Vagina (tissue), 2 donors: ENCODE data around the gene PPP2R3A. TPM values are rescaled to one million over a fixed set of nuclear protein-coding genes. Genes with fewer than 3 reads are reported as not detected.

Source experiments
- DNase-seq, 2 donors: peaks; one replicate each; pipeline ENCODE4 v3.0.0-alpha.2; 2017; ENCODE audit errors: extremely low spot score in 2 of 2
- H3K27ac ChIP-seq: fragments of 200-600 bp; sonication (generic); one replicate; pipeline ENCODE4 v1.5.1; 2019
- H3K27me3 ChIP-seq: fragments of 200-600 bp; sonication (generic); one replicate; pipeline ENCODE4 v1.5.1; 2019
- H3K36me3 ChIP-seq, 2 donors: fragments of 200-600 bp; sonication (generic); one replicate each; pipeline ENCODE4 v1.5.1; 2017 to 2019
- H3K4me1 ChIP-seq: fragments of 200-600 bp; sonication (generic); one replicate; pipeline ENCODE4 v1.5.1; 2019
- H3K4me3 ChIP-seq, 2 donors: fragments of 200-600 bp; sonication (generic); 1 replicate in 1 of 2; 2 replicates in 1 of 2; pipeline ENCODE4 v1.5.1; 2016 to 2019
- H3K9me3 ChIP-seq: fragments of 200-600 bp; sonication (generic); one replicate; pipeline ENCODE4 v1.5.1; 2019
- CTCF ChIP-seq, 3 experiments: fragments of 450-650 bp in 2 of 3; fragments of 200-600 bp in 1 of 3; sonication (generic) in 1 of 3; IDR thresholded peaks; one replicate each; pipeline ENCODE4 v1.5.1; 2017 to 2019; ENCODE audit warnings: antibody characterized with exemption in 3 of 3, mild to moderate bottlenecking in 2 of 3, moderate library complexity in 2 of 3
- POLR2A ChIP-seq, 2 donors: fragments of 450-650 bp; IDR thresholded peaks; one replicate each; pipeline ENCODE4 v1.6.1; 2017; ENCODE audit warnings: antibody characterized with exemption in 2 of 2, mild to moderate bottlenecking in 2 of 2, moderate library complexity in 2 of 2
- POLR2AphosphoS5 ChIP-seq, 2 donors: sonication (generic); formaldehyde crosslinking; IDR thresholded peaks; one replicate each; pipeline ENCODE4 v1.9.0; 2017; ENCODE audit warnings: antibody characterized with exemption in 2 of 2, mild to moderate bottlenecking in 2 of 2, low read depth in 1 of 2; ENCODE audit not compliant: insufficient read depth in 1 of 2
- intact Hi-C: fragments of 100-400 bp; cut with DNase I; formaldehyde crosslinking; loops from one replicate; pipeline ENCODE4 v1.15.1; 2023
- total RNA-seq: library from RNA; depleted of rRNA; stranded (reverse); fragments of >200 nt; gene quantifications from one replicate; pipeline ENCODE4 v1.2.3, GENCODE V29; 2016

The PPP2R3A gene
- total RNA-seq, 1 donor from 2014 or later: 15.5 TPM

- Histone ChIP-seq H3K36me3 (no peaks in the 10 kb centered on the region), H3K9me3 (no peaks in the 10 kb centered on the region), H3K27me3 (no peaks in the 10 kb centered on the region), H3K27ac (peak overlapping the region; percentile 100), H3K4me3 (peak overlapping the region; percentile 89 to 94), H3K4me1 (peaks cover 62% of the 10 kb centered on the region)
- TF ChIP-seq POLR2A (IDR thresholded peaks at IDR 0.05): no peak
- TF ChIP-seq POLR2AphosphoS5 (IDR thresholded peaks at IDR 0.05; ENCODE audit: insufficient read depth in 1 of 2, low read depth in 1 of 2): no peak
- TF ChIP-seq CTCF (IDR thresholded peaks at IDR 0.05): no peak
- no peak for DNase-seq
- intact Hi-C loops: loop anchor here (10.0 kb wide), 1 partner anchor 228 kb away; the partner anchor contains the start of gene PPP2R3A
Observed at GRCh38 chr3:136192831-136193230, 227.3 kb downstream of the PPP2R3A start.

GRCh38 chr3:136193278-136194054, 227.9 kb downstream of the PPP2R3A start:
- DNase-seq: no peak
- Histone ChIP-seq H3K4me3 (peak overlapping the region; percentile 89 to 94), H3K4me1 (peaks cover 59% of the 10 kb centered on the region), H3K9me3 (no peaks in the 10 kb centered on the region), H3K27ac (peak overlapping the region; percentile 100), H3K36me3 (no peaks in the 10 kb centered on the region), H3K27me3 (no peaks in the 10 kb centered on the region)
- TF ChIP-seq POLR2AphosphoS5 (IDR thresholded peaks at IDR 0.05; ENCODE audit: insufficient read depth in 1 of 2, low read depth in 1 of 2) (no peak), POLR2A (IDR thresholded peaks at IDR 0.05) (no peak), CTCF (IDR thresholded peaks at IDR 0.05) (no peak)
- intact Hi-C loops: loop anchor here (10.0 kb wide), 1 partner anchor 229 kb away; the partner anchor contains the start of gene PPP2R3A

- no peaks in the 10 kb centered on the region for H3K27me3 ChIP-seq
- no peaks in the 10 kb centered on the region for H3K9me3 ChIP-seq
- no peak for TF ChIP-seq CTCF (IDR thresholded peaks at IDR 0.05)
- TF ChIP-seq POLR2A (IDR thresholded peaks at IDR 0.05): no peak
- TF ChIP-seq POLR2AphosphoS5 (IDR thresholded peaks at IDR 0.05; ENCODE audit: insufficient read depth in 1 of 2, low read depth in 1 of 2): no peak
- no peaks in the 10 kb centered on the region for H3K36me3 ChIP-seq
- intact Hi-C loops: loop anchor here (10.0 kb wide), 1 partner anchor 230 kb away; the partner anchor contains the start of gene PPP2R3A
- H3K4me3 ChIP-seq: peak overlapping the region; percentile 89 to 94
- DNase-seq: no peak
- peaks cover 48% of the 10 kb centered on the region for H3K4me1 ChIP-seq
- peak overlapping the region; percentile 100 for H3K27ac ChIP-seq
Observed at GRCh38 chr3:136194409-136195257, 229.1 kb downstream of the PPP2R3A start.

GRCh38 chr3:136195258-136196063, 229.9 kb downstream of the PPP2R3A start:
- TF ChIP-seq CTCF (IDR thresholded peaks at IDR 0.05) (no peak), POLR2AphosphoS5 (IDR thresholded peaks at IDR 0.05; ENCODE audit: insufficient read depth in 1 of 2, low read depth in 1 of 2) (peak in 1 of 2 donors; percentile 54), POLR2A (IDR thresholded peaks at IDR 0.05) (no peak)
- intact Hi-C loops: loop anchor here (2.0 to 10.0 kb wide), 2 partner anchors 231 to 557 kb away; partner anchors contain the start of genes PPP2R3A and STAG1
- H3K4me3 ChIP-seq: peak overlapping the region; percentile 89 to 94
- DNase-seq: no peak
- peaks cover 40% of the 10 kb centered on the region for H3K4me1 ChIP-seq
- H3K9me3 ChIP-seq: no peaks in the 10 kb centered on the region
- no peaks in the 10 kb centered on the region for H3K27me3 ChIP-seq
- no peaks in the 10 kb centered on the region for H3K36me3 ChIP-seq
- H3K27ac ChIP-seq: peak overlapping the region; percentile 100
